T47D (cell line): ENCODE results near the gene NUCKS1.

Experiments used
- DNase-seq, 2 experiments: peaks; one replicate each; pipeline versions ENCODE4 v3.0.0 to v3.0.0-alpha.2; 2011 to 2012; ENCODE audit warnings: low read depth in 1 of 2, low spot score in 1 of 2
- JUND ChIP-seq: IDR thresholded peaks from 2 replicates; pipeline ENCODE4 v1.6.1; 2012; ENCODE audit warnings: low read depth
- in situ Hi-C: cut with HindIII; loops from 2 replicates; pipeline ENCODE4 v1.10.0; 2016; ENCODE audit warnings: low sequenced_read_pairs, low pct_unique_long_range_greater_than_20kb

NUCKS1 gene

GRCh38 chr1:205676597-205676996 lies 73.4 kb downstream of the NUCKS1 start:
- DNase-seq = no peak
- in situ Hi-C loops = no loop called here
- TF ChIP-seq JUND = no peak

GRCh38 chr1:205676002-205676401 lies 74.0 kb downstream of the NUCKS1 start:
- no peak for DNase-seq
- TF ChIP-seq JUND = no peak
- in situ Hi-C loops = no loop called here

GRCh38 chr1:205675247-205675646 lies 74.7 kb downstream of the NUCKS1 start:
- in situ Hi-C loops = no loop called here
- TF ChIP-seq JUND = no peak
- DNase-seq = no peak

- no peak for DNase-seq
- TF ChIP-seq JUND = no peak
- in situ Hi-C loops = no loop called here
Observed at GRCh38 chr1:205672970-205673369, 77.0 kb downstream of the NUCKS1 start.

- peak in 1 of 2 experiments; percentile 41 for DNase-seq
- in situ Hi-C loops = no loop called here
- no peak for TF ChIP-seq JUND
Observed at GRCh38 chr1:205672395-205672889, 77.5 kb downstream of the NUCKS1 start.

GRCh38 chr1:205670611-205671430 lies 79.2 kb downstream of the NUCKS1 start:
- no peak for TF ChIP-seq JUND
- in situ Hi-C loops = no loop called here
- DNase-seq = no peak

GRCh38 chr1:205670150-205670446 lies 79.9 kb downstream of the NUCKS1 start:
- in situ Hi-C loops = no loop called here
- TF ChIP-seq JUND = no peak
- DNase-seq = no peak

- in situ Hi-C loops = no loop called here
- DNase-seq = no peak
- no peak for TF ChIP-seq JUND
Observed at GRCh38 chr1:205669341-205670149, 80.4 kb downstream of the NUCKS1 start.

- peak in 1 of 2 experiments; percentile 42 for DNase-seq
- in situ Hi-C loops = no loop called here
- TF ChIP-seq JUND = no peak
Observed at GRCh38 chr1:205668951-205669340, 81.0 kb downstream of the NUCKS1 start.

GRCh38 chr1:205667909-205668643 lies 81.9 kb downstream of the NUCKS1 start:
- DNase-seq = no peak
- TF ChIP-seq JUND = no peak
- in situ Hi-C loops = no loop called here

- no peak for TF ChIP-seq JUND
- in situ Hi-C loops = no loop called here
- DNase-seq = no peak
Observed at GRCh38 chr1:205666372-205667166, 83.4 kb downstream of the NUCKS1 start.
